Astrocyte of the spinal cord (primary cell): Measurements from ENCODE around the gene CMTM7.

Experiments used
- DNase-seq: peaks from one replicate; pipeline ENCODE4 v3.0.0; 2011; ENCODE audit warnings: low read depth, low spot score
- H3K4me3 ChIP-seq: 2 replicates; pipeline ENCODE4 v1.5.1; 2011; ENCODE audit warnings: low read depth, mild to moderate bottlenecking, low read length, moderate library complexity
- CTCF ChIP-seq: IDR thresholded peaks from 2 replicates; pipeline ENCODE4 v1.5.1; 2012; ENCODE audit warnings: low read depth, mild to moderate bottlenecking, low read length, inconsistent platforms
- in situ Hi-C: cut with HindIII; loops from 2 replicates; pipeline ENCODE4 v1.10.0; 2017; ENCODE audit warnings: low sequenced_read_pairs

The CMTM7 gene

DNA sequence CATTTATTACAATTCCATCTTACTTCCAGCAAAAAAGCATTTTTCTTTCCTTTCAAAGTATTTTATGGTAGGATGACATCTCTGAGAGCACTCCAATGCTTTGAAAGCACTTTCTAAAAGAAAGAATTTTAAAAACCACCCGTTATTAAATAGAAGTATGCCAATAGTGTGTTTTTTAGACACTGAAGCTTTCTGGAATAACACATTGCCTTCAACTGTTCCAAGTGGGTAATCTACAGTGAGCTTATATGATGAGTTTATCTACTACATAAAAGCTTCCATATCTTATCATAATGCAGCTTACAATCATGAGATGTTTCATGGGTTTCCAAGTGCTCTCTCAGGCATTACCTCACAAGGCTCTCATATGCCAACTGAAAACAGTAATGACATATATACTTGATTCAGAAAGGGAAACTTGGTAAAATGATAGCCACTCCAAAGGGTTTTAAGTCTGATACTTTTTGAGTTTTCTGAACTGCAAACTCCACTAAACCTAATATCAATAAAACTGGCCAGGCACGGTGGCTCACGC, 96.9 kb downstream of the CMTM7 start:
- in situ Hi-C loops: no loop called here
- no peak overlapping the region for H3K4me3 ChIP-seq
- no peak for DNase-seq
- TF ChIP-seq CTCF: no peak

DNA sequence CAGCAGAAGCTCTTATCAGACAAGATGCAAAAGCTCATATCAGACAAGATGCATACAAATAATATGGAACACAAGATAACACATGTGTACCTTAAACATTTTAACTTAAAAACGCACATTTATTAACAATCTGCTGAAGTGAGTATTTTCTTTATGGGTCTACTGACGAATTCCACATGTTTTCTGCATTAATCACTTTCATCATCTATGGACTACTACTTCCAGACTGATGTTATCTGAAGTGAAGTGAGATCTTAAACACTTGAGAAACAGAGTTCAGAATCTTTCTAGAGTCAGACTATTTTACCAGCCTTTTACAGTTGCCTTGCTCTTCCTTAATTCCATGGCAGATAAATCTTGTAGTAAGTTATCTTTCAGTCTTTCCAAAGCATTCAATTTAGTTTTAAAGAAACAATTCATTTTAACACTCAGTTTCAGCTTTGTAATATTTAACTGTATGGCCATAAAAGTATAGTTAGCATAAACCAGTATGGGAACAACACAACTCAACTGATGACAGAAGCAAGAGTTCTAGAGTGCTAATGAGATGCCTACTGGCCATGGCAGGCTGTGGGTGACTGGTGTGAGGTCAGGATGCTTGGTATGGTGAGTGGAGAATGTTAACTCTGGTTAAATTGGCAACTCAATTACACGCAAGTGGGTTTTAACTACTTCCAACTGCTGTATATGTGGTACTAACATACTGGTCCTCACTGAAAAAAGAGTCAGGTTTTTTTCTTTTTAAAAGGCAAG, 101.2 kb downstream of the CMTM7 start:
- TF ChIP-seq CTCF: no peak
- in situ Hi-C loops: no loop called here
- no peak for DNase-seq
- no peak overlapping the region for H3K4me3 ChIP-seq

DNA sequence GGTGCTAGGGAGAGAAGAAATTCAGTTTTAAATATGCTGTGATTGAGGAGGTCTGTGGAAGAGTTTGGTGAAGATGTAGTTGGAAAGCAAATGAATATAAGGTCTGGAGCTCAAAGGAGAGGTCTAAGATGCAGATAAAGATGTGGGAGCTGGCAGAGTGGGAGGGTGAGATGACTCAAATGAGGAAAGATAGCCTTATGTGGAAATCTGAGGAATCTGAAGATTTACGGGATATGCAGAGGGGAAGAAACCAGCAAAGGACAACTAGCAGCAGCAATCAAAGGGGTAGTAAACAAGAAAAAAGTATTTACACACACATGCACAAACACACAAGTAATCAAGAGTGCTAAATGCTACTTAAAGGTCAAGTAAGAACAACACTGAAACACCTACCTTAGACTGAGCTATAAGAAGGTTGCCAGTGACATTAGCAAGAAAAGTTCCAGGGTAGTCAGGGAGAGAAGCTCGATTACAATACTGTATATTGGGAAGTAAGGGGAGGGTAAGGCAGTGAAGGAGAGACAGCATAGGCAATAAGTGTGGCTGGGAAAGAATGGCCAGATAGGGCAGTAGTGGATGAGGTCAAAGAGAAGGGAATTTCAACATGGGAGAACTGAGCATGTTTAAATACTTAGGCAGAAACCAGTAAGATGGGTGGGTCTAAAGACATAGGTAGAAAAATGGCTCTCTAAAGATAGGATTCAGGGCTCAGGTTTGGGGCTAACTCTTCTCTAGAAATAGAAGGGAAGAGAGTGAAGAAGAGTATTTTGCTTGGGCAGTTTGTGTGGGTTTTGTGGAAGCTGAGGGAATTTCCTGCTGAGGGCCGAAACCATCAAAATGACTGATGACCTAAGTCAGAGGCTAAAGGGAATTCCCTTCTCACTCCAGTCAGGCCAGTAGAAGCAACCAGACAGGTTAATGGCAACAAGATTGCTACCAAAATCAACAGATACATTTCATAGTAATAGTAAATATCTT, 102.1 kb downstream of the CMTM7 start:
- TF ChIP-seq CTCF: no peak
- no peak for DNase-seq
- in situ Hi-C loops: no loop called here
- H3K4me3 ChIP-seq: no peak overlapping the region

DNA sequence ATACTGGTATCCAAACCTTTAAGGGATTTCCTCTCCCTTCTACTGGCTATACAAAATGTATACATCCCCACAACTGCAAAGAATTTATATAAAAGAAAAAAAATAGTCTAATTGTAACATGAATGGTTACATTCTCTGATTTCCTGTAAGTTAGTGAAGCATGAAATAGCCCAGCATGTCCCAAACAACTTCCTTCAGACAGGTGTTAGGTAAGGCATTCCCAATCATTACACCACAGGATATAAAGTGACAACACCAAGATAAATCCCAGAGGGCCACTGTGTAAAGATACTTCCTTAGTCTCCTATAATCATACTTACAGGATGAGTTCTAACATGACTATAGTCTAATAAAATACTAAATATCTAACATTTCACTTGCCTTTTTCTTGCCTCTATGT, 103.4 kb downstream of the CMTM7 start:
- no peak for TF ChIP-seq CTCF
- in situ Hi-C loops: no loop called here
- no peak overlapping the region for H3K4me3 ChIP-seq
- no peak for DNase-seq

GRCh38 chr3:32495609-32496008, 104.0 kb downstream of the CMTM7 start:
- DNase-seq: no peak
- in situ Hi-C loops: no loop called here
- no peak overlapping the region for H3K4me3 ChIP-seq
- TF ChIP-seq CTCF: no peak

- no peak for TF ChIP-seq CTCF
- H3K4me3 ChIP-seq: no peak overlapping the region
- in situ Hi-C loops: no loop called here
These were observed 106.6 kb downstream of the CMTM7 start for GRCh38 chr3:32498252-32498651.

More at GRCh38 chr3:32498252-32498651, 106.6 kb downstream of the CMTM7 start:
- no peak for DNase-seq
